Lower lobe of right lung (tissue), 2 donors: ENCODE data around the gene PPFIA4. TPM values are rescaled to one million over a fixed set of nuclear protein-coding genes. Genes with fewer than 3 reads are reported as not detected.
A peak's percentile ranks its signal among the peaks of the same experiment; 100 is the strongest.

Experiments
- ATAC-seq, 2 donors: fragments of 200-7000 bp; cut with Tn5 transposase; one replicate each; pipeline ENCODE4 v1.9.1; 2020 to 2022; ENCODE audit warnings: mild to moderate bottlenecking in 2 of 2, moderate library complexity in 2 of 2
- DNase-seq: peaks from one replicate; pipeline ENCODE4 v3.0.0-alpha.2; 2020
- H3K27ac ChIP-seq: fragments of 200-600 bp; one replicate; pipeline ENCODE4 v1.8.0; 2022
- H3K27me3 ChIP-seq: fragments of 200-600 bp; one replicate; pipeline ENCODE4 v1.8.0; 2022; ENCODE audit warnings: low read depth
- H3K36me3 ChIP-seq: fragments of 200-600 bp; one replicate; pipeline ENCODE4 v1.8.0; 2022; ENCODE audit warnings: mild to moderate bottlenecking
- H3K4me1 ChIP-seq: fragments of 200-600 bp; one replicate; pipeline ENCODE4 v1.8.0; 2022
- H3K4me3 ChIP-seq: fragments of 200-600 bp; one replicate; pipeline ENCODE4 v1.8.0; 2022; ENCODE audit warnings: mild to moderate bottlenecking
- H3K9me3 ChIP-seq: fragments of 200-600 bp; one replicate; pipeline ENCODE4 v1.8.0; 2022
- intact Hi-C: fragments of 100-400 bp; cut with DNase I; formaldehyde crosslinking; loops from one replicate; pipeline ENCODE4 v1.11.0; 2022
- total RNA-seq: library from RNA; stranded (reverse); fragmentation: NEBNext Ultra II Directional; extraction: Animal tissue kit (Norgen Biotek cat#: 25700); gene quantifications from one replicate; pipeline ENCODE4 v1.2.1, GENCODE V29; 2021
- TF ChIP-seq, protein P1 (sequence below): fragments of 200-600 bp; IDR thresholded peaks from one replicate; pipeline ENCODE4 v1.8.0; 2022; ENCODE audit warnings: antibody characterized with exemption, mild to moderate bottlenecking
- donor health status: DM: no; HTN: yes; CAD: no; lungs with severe emphysema.

The PPFIA4 gene
- total RNA-seq, 1 donor from 2014 or later: 1.3 TPM

DNA sequence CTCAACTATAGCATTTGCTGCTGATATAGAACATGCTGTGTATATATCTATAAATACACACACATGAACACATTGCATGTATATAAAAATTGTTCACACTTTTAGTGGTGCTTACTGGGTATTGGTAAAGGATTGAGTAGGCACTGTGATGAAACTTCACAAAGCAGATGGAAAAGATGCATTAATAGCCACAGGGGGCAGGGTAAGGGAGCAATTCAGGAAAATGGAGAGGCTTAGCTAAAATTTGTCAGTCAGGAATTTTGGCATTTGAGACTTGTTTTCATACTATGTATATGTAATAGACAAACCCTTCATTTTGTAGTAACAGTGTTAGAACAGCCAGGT, 633 bp upstream of the PPFIA4 start:
- TF ChIP-seq, protein P1, sequence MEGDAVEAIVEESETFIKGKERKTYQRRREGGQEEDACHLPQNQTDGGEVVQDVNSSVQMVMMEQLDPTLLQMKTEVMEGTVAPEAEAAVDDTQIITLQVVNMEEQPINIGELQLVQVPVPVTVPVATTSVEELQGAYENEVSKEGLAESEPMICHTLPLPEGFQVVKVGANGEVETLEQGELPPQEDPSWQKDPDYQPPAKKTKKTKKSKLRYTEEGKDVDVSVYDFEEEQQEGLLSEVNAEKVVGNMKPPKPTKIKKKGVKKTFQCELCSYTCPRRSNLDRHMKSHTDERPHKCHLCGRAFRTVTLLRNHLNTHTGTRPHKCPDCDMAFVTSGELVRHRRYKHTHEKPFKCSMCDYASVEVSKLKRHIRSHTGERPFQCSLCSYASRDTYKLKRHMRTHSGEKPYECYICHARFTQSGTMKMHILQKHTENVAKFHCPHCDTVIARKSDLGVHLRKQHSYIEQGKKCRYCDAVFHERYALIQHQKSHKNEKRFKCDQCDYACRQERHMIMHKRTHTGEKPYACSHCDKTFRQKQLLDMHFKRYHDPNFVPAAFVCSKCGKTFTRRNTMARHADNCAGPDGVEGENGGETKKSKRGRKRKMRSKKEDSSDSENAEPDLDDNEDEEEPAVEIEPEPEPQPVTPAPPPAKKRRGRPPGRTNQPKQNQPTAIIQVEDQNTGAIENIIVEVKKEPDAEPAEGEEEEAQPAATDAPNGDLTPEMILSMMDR: no peak

DNA sequence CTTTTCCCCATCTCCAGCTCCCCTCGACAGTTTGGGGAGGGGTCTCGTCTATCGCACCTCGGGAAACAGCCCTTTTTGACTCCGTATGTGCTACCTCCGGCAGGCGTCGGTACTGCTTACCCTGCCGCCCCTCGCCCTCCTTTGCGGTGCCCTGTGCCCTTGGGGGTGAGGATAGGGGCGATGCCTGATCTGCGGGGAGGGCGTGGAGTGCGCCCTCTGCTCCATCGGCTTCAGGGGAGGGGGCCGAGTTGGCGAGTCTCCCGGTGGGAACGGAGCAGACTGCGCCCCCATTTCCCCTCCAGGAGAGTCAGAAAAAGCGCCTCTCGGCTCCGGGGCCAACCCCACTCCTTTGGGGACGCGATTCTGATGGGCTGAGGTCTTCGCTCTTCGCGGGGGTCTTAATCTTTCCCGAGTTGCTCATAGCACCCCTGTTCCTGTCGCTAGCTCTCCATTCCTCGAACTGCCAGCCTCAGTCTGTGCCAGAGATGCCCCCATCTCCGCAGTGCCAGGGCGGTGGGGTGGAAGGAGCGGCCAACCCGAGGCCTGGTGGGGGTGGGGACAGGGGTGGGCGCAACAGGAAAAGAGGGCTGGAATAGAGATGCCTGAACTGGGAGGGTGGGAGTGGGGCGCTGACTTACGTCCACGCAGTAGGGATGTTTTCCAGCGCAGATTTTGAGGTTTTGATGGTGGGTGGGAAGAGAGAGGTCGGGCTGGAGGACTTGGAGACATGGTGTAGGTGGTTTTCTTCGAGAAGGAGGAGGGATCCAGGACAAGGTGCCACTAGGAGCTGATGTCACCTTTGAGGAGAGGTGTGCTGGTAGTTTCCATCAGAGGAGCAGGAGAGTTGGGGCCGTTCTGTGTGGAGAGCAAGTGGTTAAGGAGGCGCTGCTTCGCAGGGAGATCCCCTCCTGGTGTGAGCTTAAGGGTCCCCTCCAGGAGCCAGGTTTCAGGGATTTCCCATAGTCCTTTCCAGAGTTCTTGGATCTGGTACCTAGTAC, 674 bp downstream of the PPFIA4 start:
- DNase-seq (no peak), ATAC-seq (peak; percentile 29 to 38)
- intact Hi-C loops: no loop called here
- TF ChIP-seq, protein P1: no peak
- Histone ChIP-seq H3K27ac (no peak overlapping the region), H3K36me3 (peaks cover 25% of the 10 kb centered on the region), H3K4me3 (peak overlapping the region; percentile 64), H3K9me3 (no peaks in the 10 kb centered on the region), H3K4me1 (peaks cover 9% of the 10 kb centered on the region), H3K27me3 (peaks cover 5% of the 10 kb centered on the region)

More for the DNA sequence above, 633 bp upstream of the PPFIA4 start:
- H3K27me3 ChIP-seq: peaks cover 5% of the 10 kb centered on the region
- DNase-seq (no peak), ATAC-seq (no peak)
- peak overlapping the region; percentile 47 for H3K27ac ChIP-seq
- H3K9me3 ChIP-seq: no peaks in the 10 kb centered on the region
- H3K4me3 ChIP-seq: peak overlapping the region; percentile 64
- peaks cover 38% of the 10 kb centered on the region for H3K36me3 ChIP-seq
- peaks cover 9% of the 10 kb centered on the region for H3K4me1 ChIP-seq
- intact Hi-C loops: no loop called here

DNA sequence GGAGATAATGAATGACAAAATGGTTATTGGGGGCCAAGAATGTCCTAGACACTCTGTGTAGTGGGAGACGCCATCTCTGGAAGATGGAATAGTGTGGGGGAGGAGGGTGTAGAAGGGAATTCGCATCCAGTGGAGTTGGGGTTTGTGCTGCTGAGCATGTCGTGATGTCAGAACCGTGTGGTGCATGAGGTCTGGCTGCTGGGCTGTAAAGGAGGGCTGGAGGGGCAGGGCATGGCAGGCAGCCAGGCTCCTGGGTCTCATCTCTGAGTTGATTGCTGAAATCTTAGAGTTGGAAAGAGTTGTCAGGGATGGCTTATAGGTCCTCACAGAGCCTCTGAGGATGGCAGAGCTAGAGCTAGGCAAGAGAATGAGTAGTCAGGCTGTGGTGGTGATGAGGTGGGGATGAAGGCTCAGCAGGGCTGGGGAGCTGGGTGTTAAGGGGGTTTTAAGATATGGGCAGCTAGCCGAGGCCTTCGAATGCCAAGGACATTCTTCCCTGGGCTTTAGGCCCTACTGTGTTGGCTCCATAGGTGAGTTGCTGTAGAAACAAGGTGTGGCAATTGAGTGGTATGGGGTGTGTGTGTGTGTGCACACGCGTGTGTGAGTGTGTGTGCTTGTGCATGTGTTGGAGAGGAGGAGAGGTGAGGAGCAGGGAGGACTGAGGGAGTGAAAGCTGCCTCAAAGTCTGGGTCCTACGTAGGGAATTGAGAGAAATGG, 1.9 kb downstream of the PPFIA4 start:
- intact Hi-C loops: no loop called here
- Histone ChIP-seq H3K9me3 (no peaks in the 10 kb centered on the region), H3K36me3 (peaks cover 16% of the 10 kb centered on the region), H3K4me3 (no peak overlapping the region), H3K27ac (no peak overlapping the region), H3K4me1 (peaks cover 9% of the 10 kb centered on the region), H3K27me3 (peaks cover 5% of the 10 kb centered on the region)
- no peak for ATAC-seq
- no peak for DNase-seq
- TF ChIP-seq, protein P1: no peak

DNA sequence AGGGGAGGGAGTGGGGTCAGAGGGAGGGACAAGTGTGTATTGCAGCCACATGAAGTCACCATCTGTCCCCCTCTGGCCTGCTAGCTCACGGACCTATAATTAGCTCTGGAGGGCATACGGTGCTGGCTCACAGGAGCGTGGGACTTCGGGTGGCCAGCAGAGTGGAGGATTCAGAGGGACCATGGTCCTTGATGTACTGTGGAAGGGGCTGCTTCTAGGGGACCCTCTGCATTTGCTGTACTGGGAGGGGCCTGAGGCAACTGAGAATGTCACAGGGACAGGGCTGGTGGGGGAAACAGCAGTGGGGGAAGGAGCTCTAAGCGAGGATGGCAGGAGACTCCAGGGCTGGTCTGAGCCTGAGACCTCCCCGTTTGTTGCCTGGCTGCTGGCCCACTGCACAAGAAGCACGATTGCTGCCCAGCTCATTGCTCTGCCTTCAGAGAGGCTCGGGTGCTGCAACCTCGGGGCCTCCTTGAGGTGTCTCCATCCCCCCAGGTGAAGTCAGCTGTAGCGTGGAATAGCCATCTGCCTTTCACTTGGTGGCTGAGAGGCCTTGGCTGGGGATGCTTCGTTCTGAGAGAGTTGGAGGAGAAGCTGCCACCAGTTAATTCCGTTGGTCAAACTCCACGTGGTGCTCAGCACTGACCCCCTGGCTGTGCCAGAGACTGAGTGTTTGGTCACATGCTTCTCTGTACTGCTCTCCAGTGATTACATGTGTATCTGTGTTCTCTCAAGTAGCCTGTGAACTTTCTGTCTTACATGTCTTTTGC, 2.7 kb downstream of the PPFIA4 start:
- no peak for DNase-seq
- Histone ChIP-seq H3K4me1 (peaks cover 9% of the 10 kb centered on the region), H3K27ac (no peak overlapping the region), H3K27me3 (peaks cover 5% of the 10 kb centered on the region), H3K36me3 (peaks cover 9% of the 10 kb centered on the region), H3K9me3 (no peaks in the 10 kb centered on the region), H3K4me3 (no peak overlapping the region)
- TF ChIP-seq, protein P1: no peak
- intact Hi-C loops: no loop called here
- ATAC-seq: no peak

DNA sequence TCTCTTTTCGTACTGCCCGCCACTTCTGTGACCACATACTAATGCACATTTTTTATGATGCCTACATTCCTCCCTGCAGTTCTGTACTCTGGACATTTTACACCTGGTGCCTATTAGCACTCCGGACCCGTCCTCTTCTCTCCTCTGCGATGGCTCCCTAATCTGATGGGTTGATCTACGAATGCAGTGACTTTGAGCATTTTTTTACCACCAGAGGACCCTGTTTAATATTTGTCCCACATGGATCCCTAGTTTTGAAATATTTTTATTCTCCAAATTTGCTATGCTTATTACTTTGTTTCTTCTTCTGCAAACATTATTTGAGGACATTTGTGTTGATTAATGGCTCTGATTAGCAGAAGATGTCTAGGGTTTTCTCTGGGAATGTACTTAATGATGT, 5.2 kb downstream of the PPFIA4 start:
- TF ChIP-seq, protein P1: no peak
- no peak overlapping the region for H3K4me3 ChIP-seq
- intact Hi-C loops: loop anchor here (10.0 kb wide), 1 partner anchor 173 kb away; no protein-coding TSS in a partner anchor
- H3K36me3 ChIP-seq: no peaks in the 10 kb centered on the region
- peaks cover 7% of the 10 kb centered on the region for H3K4me1 ChIP-seq
- ATAC-seq: no peak
- no peak overlapping the region for H3K27ac ChIP-seq
- no peaks in the 10 kb centered on the region for H3K9me3 ChIP-seq
- no peak for DNase-seq
- H3K27me3 ChIP-seq: peaks cover 5% of the 10 kb centered on the region
